GM12878 (cell line): ENCODE results near the gene CACFD1. TPM values are rescaled to one million over a fixed set of nuclear protein-coding genes. Genes with fewer than 3 reads are reported as not detected.

Experiments
- BCLAF1 ChIP-seq: fragments of 450-650 bp; IDR thresholded peaks from 2 replicates; pipeline ENCODE4 v1.6.1; 2017; ENCODE audit warnings: antibody characterized with exemption, mild to moderate bottlenecking, moderate library complexity
- E4F1 ChIP-seq: fragments of 450-650 bp; IDR thresholded peaks from 2 replicates; pipeline ENCODE4 v1.6.1; 2018; ENCODE audit warnings: borderline replicate concordance, mild to moderate bottlenecking; ENCODE audit not compliant: partially characterized antibody
- EGR1 ChIP-seq, 2 experiments: IDR thresholded peaks; 1 replicate in 1 of 2; 2 replicates in 1 of 2; pipeline ENCODE4 v1.6.1; 2011 to 2012; ENCODE audit warnings: low read depth in 2 of 2, low read length in 2 of 2, borderline replicate concordance in 1 of 2, mild to moderate bottlenecking in 1 of 2, moderate library complexity in 1 of 2
- MYC ChIP-seq: IDR thresholded peaks from 2 replicates; pipeline ENCODE4 v1.6.1; 2011; ENCODE audit warnings: mild to moderate bottlenecking, low read length, moderate library complexity, inconsistent platforms; ENCODE audit not compliant: insufficient read depth, insufficient replicate concordance, insufficient read length, severe bottlenecking
- NKRF ChIP-seq: fragments of 450-650 bp; conservative IDR thresholded peaks from 2 replicates; pipeline ENCODE4 v1.6.1; 2017; ENCODE audit warnings: mild to moderate bottlenecking, moderate library complexity
- SRF ChIP-seq, 2 experiments: IDR thresholded peaks; 2 replicates each; pipeline ENCODE4 v1.6.1; 2011; ENCODE audit warnings: low read depth in 2 of 2, low read length in 2 of 2, mild to moderate bottlenecking in 1 of 2, moderate library complexity in 1 of 2
- STAT3 ChIP-seq: IDR thresholded peaks from 2 replicates; pipeline ENCODE4 v1.6.1; 2011; ENCODE audit warnings: low read depth, low read length, improper control_type of control experiment
- ZBTB40 ChIP-seq: fragments of 450-650 bp; IDR thresholded peaks from 2 replicates; pipeline ENCODE4 v1.6.1; 2016; ENCODE audit warnings: mild to moderate bottlenecking, moderate library complexity, borderline replicate concordance
- polyA plus RNA-seq, 11 experiments: library from polyadenylated mRNA; depleted of rRNA in 4 of 11; unstranded in 6 of 11; stranded (reverse) in 5 of 11; fragments of >200 nt; fragmentation: Nextera tagmentation in 4 of 11; fragmentation: Illumina TruSeq in 1 of 11; extraction: Ambion mirVana in 4 of 11; extraction: Trizol in 1 of 11; gene quantifications; 1 replicate in 1 of 11; 2 replicates in 10 of 11; pipeline versions ENCODE4 v1.2.1 to v1.2.3, GENCODE V29; 2011 to 2016; ENCODE audit warnings: inconsistent platforms in 2 of 11, missing spikeins in 2 of 11, low read depth in 1 of 11
- total RNA-seq, 4 experiments: library from RNA; depleted of rRNA in 3 of 4; stranded (reverse); fragments of >200 nt in 3 of 4; fragmentation: Illumina TruSeq in 1 of 4; extraction: Trizol in 1 of 4; gene quantifications; 2 replicates each; pipeline versions ENCODE4 v1.2.1 to v1.2.3, GENCODE V29; 2013 to 2021

CACFD1 gene
- total and polyA plus RNA-seq, 10 of the 15 experiments (the other 5 are each of a cell fraction or from before 2014, with no cell fraction given): 0.09 to 5.8 (median 1.4) TPM; not detected in 1

GRCh38 chr9:133492061-133493021, 32.6 kb downstream of the CACFD1 start (continued):
- TF ChIP-seq ZBTB40: no peak
- TF ChIP-seq SRF (IDR thresholded peaks at IDR 0.05; ENCODE audit: low read depth in 2 of 2, low read length in 2 of 2): no peak
- no peak for TF ChIP-seq BCLAF1
- no peak for TF ChIP-seq NKRF
- TF ChIP-seq E4F1: no peak
- no peak for TF ChIP-seq MYC
- no peak for TF ChIP-seq STAT3
- TF ChIP-seq EGR1 (IDR thresholded peaks at IDR 0.05; ENCODE audit: borderline replicate concordance in 1 of 2, low read depth in 2 of 2, low read length in 2 of 2): no peak
